MM.1S (cell line): ENCODE data around the gene HSD17B3.
"Not testable (repeated sequence)": the region's sequence is repeated elsewhere in the genome, so short reads cannot be mapped to it uniquely, and the experiment has no call there.

Source experiments
- DNase-seq: peaks from one replicate; pipeline ENCODE4 v3.0.0-alpha.2; 2015
- H2AFZ ChIP-seq: fragments of 300-600 bp; sonication (generic); 2 replicates; pipeline ENCODE4 v1.6.0; 2016; ENCODE audit warnings: antibody characterized with exemption, low read length
- H3F3A ChIP-seq: fragments of 300-600 bp; sonication (generic); 2 replicates; pipeline ENCODE4 v1.6.1; 2016; ENCODE audit warnings: mild to moderate bottlenecking, antibody characterized with exemption, low read length, moderate library complexity, mixed read lengths; ENCODE audit not compliant: insufficient read depth
- H3K27ac ChIP-seq: fragments of 300-600 bp; sonication (generic); 2 replicates; pipeline ENCODE4 v1.5.1; 2016; ENCODE audit warnings: mild to moderate bottlenecking, low read length
- H3K27me3 ChIP-seq: fragments of 300-600 bp; sonication (generic); replicated peaks from 2 replicates; pipeline ENCODE4 v1.6.0; 2016; ENCODE audit warnings: low read length; ENCODE audit not compliant: insufficient read depth
- H3K36me3 ChIP-seq: fragments of 300-600 bp; sonication (generic); replicated peaks from 2 replicates; pipeline ENCODE4 v1.6.1; 2016; ENCODE audit warnings: mild to moderate bottlenecking, low read length, mixed read lengths; ENCODE audit not compliant: insufficient read depth
- H3K4me1 ChIP-seq: fragments of 300-600 bp; sonication (generic); 2 replicates; pipeline ENCODE4 v1.6.1; 2016; ENCODE audit warnings: low read length, mixed read lengths
- H3K4me2 ChIP-seq: fragments of 300-600 bp; sonication (generic); 2 replicates; pipeline ENCODE4 v1.6.0; 2016; ENCODE audit warnings: low read depth, low read length
- H3K4me3 ChIP-seq: fragments of 300-600 bp; sonication (generic); 2 replicates; pipeline ENCODE4 v1.5.1; 2016; ENCODE audit warnings: low read length, mixed read lengths
- H3K79me2 ChIP-seq: fragments of 300-600 bp; sonication (generic); 2 replicates; pipeline ENCODE4 v1.6.1; 2016; ENCODE audit warnings: mixed run types, low read length, mixed read lengths
- H3K9ac ChIP-seq: fragments of 300-600 bp; sonication (generic); 2 replicates; pipeline ENCODE4 v1.6.1; 2016; ENCODE audit warnings: low read length, mixed read lengths
- H3K9me2 ChIP-seq: fragments of 300-600 bp; sonication (generic); replicated peaks from 2 replicates; pipeline ENCODE4 v1.6.1; 2016; ENCODE audit warnings: mild to moderate bottlenecking, low read length, mixed read lengths; ENCODE audit not compliant: insufficient read depth
- H3K9me3 ChIP-seq: fragments of 300-600 bp; sonication (generic); replicated peaks from 2 replicates; pipeline ENCODE4 v1.6.1; 2016; ENCODE audit warnings: mild to moderate bottlenecking, low read length, mixed read lengths; ENCODE audit not compliant: insufficient read depth
- H4K20me1 ChIP-seq: fragments of 300-600 bp; sonication (generic); 2 replicates; pipeline ENCODE4 v1.6.1; 2016; ENCODE audit warnings: mild to moderate bottlenecking, low read length, moderate library complexity, mixed read lengths; ENCODE audit not compliant: insufficient read depth
- CTCF ChIP-seq: fragments of 300-600 bp; sonication (generic); IDR thresholded peaks from 2 replicates; pipeline ENCODE4 v1.5.1; 2016; ENCODE audit warnings: antibody characterized with exemption, low read length, mixed read lengths
- EZH2 ChIP-seq: fragments of 300-600 bp; sonication (generic); optimal IDR thresholded peaks from 2 replicates; pipeline ENCODE3; 2017; ENCODE audit warnings: low read depth, mild to moderate bottlenecking, antibody characterized with exemption, low read length, mixed read lengths
- EZH2phosphoT487 ChIP-seq: fragments of 300-600 bp; sonication (generic); IDR thresholded peaks from 2 replicates; pipeline ENCODE4 v1.6.1; 2018; ENCODE audit warnings: antibody characterized with exemption, low read length

HSD17B3 gene

GRCh38 chr9:96193236-96193755, 108.7 kb downstream of the HSD17B3 start:
- Histone ChIP-seq H3K9ac (no peak overlapping the region), H3K4me2 (no peak overlapping the region), H3F3A (no peaks in the 10 kb centered on the region), H4K20me1 (no peaks in the 10 kb centered on the region), H3K79me2 (no peaks in the 10 kb centered on the region), H3K4me1 (no peaks in the 10 kb centered on the region), H3K9me3 (no peaks in the 10 kb centered on the region), H3K27ac (no peak overlapping the region), H3K36me3 (no peaks in the 10 kb centered on the region), H2AFZ (no peak overlapping the region), H3K27me3 (no peaks in the 10 kb centered on the region), H3K9me2 (no peaks in the 10 kb centered on the region), H3K4me3 (no peak overlapping the region)
- TF ChIP-seq EZH2phosphoT487 (no peak), EZH2 (no peak), CTCF (no peak)
- DNase-seq: no peak

GRCh38 chr9:96192710-96193109, 109.3 kb downstream of the HSD17B3 start:
- Histone ChIP-seq H3K79me2 (no peaks in the 10 kb centered on the region), H3K4me3 (no peak overlapping the region), H2AFZ (no peak overlapping the region), H3K4me1 (no peaks in the 10 kb centered on the region), H3K9ac (no peak overlapping the region), H3F3A (no peaks in the 10 kb centered on the region), H4K20me1 (no peaks in the 10 kb centered on the region), H3K27ac (no peak overlapping the region), H3K9me3 (no peaks in the 10 kb centered on the region), H3K27me3 (no peaks in the 10 kb centered on the region), H3K4me2 (no peak overlapping the region), H3K9me2 (no peaks in the 10 kb centered on the region), H3K36me3 (no peaks in the 10 kb centered on the region)
- no peak for TF ChIP-seq EZH2
- no peak for DNase-seq

GRCh38 chr9:96189995-96190394, 112.0 kb downstream of the HSD17B3 start:
- Histone ChIP-seq H4K20me1 (no peaks in the 10 kb centered on the region), H3K79me2 (no peaks in the 10 kb centered on the region), H3K9me3 (no peaks in the 10 kb centered on the region), H3F3A (no peaks in the 10 kb centered on the region), H3K4me1 (no peaks in the 10 kb centered on the region), H3K4me2 (no peak overlapping the region), H3K36me3 (no peaks in the 10 kb centered on the region), H3K9ac (no peak overlapping the region), H3K9me2 (no peaks in the 10 kb centered on the region), H3K27me3 (no peaks in the 10 kb centered on the region), H2AFZ (no peak overlapping the region), H3K27ac (no peak overlapping the region), H3K4me3 (no peak overlapping the region)
- TF ChIP-seq EZH2phosphoT487: no peak
- no peak for TF ChIP-seq CTCF
- TF ChIP-seq EZH2: no peak
- DNase-seq: no peak

- DNase-seq, H3K27me3 ChIP-seq, H3K79me2 ChIP-seq, H3K4me2 ChIP-seq, H3K9me3 ChIP-seq, H3K36me3 ChIP-seq, H4K20me1 ChIP-seq, H3F3A ChIP-seq, H3K9ac ChIP-seq, H3K4me3 ChIP-seq, H3K4me1 ChIP-seq, H3K9me2 ChIP-seq, H3K27ac ChIP-seq, H2AFZ ChIP-seq: not testable (repeated sequence)
These were observed 112.4 kb downstream of the HSD17B3 start for GRCh38 chr9:96189581-96189980.
